ENCODE results near the gene MAGI3. TPM values are rescaled to one million over a fixed set of nuclear protein-coding genes. Genes with fewer than 3 reads are reported as not detected.

MAGI3 gene
- total RNA-seq, 1 donor from 2014 or later, result 70.5 TPM

DNA sequence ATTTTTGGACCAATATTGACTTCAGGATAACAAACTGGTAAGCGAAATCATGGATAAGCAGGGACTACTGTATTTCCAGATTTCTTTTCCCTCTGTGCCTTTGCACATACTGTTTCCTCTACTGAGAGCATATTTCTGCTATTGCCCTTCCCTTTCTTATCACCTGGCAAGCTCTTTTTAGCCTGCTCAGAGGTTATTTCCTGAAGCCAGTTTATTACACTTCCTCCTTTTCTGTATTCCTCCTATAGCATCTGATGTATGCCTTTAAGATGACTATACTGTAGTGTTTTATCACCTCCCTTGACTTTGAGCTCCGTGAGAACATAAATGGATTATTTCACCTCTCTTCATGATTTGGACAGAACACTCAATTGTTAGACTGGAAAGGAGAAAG is 49.0 kb downstream of the MAGI3 start:
- Histone ChIP-seq H3K27ac (no peak overlapping the region), H3K9me3 (no peaks in the 10 kb centered on the region)
- no peak for DNase-seq

GRCh38 chr1:113442131-113442530 is 51.8 kb downstream of the MAGI3 start:
- TF ChIP-seq, protein P1, sequence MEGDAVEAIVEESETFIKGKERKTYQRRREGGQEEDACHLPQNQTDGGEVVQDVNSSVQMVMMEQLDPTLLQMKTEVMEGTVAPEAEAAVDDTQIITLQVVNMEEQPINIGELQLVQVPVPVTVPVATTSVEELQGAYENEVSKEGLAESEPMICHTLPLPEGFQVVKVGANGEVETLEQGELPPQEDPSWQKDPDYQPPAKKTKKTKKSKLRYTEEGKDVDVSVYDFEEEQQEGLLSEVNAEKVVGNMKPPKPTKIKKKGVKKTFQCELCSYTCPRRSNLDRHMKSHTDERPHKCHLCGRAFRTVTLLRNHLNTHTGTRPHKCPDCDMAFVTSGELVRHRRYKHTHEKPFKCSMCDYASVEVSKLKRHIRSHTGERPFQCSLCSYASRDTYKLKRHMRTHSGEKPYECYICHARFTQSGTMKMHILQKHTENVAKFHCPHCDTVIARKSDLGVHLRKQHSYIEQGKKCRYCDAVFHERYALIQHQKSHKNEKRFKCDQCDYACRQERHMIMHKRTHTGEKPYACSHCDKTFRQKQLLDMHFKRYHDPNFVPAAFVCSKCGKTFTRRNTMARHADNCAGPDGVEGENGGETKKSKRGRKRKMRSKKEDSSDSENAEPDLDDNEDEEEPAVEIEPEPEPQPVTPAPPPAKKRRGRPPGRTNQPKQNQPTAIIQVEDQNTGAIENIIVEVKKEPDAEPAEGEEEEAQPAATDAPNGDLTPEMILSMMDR (IDR thresholded peaks at IDR 0.05), result no peak
- Histone ChIP-seq H3K4me3 (no peak overlapping the region), H3K36me3 (no peaks in the 10 kb centered on the region), H3K4me1 (no peaks in the 10 kb centered on the region), H3K9me3 (no peaks in the 10 kb centered on the region), H3K27ac (no peak overlapping the region), H3K27me3 (no peaks in the 10 kb centered on the region)
- no peak for ATAC-seq
- intact Hi-C loops (cut with DNase I), result no loop called here
- DNase-seq, result no peak

More for the DNA sequence above, 49.0 kb downstream of the MAGI3 start:
- H3K4me1 ChIP-seq, result no peaks in the 10 kb centered on the region
- no peak for ATAC-seq
- TF ChIP-seq, protein P1 (IDR thresholded peaks at IDR 0.05), result no peak
- H3K4me3 ChIP-seq, result no peak overlapping the region
- no peaks in the 10 kb centered on the region for H3K36me3 ChIP-seq
- intact Hi-C loops (cut with DNase I), result no loop called here
- no peaks in the 10 kb centered on the region for H3K27me3 ChIP-seq

DNA sequence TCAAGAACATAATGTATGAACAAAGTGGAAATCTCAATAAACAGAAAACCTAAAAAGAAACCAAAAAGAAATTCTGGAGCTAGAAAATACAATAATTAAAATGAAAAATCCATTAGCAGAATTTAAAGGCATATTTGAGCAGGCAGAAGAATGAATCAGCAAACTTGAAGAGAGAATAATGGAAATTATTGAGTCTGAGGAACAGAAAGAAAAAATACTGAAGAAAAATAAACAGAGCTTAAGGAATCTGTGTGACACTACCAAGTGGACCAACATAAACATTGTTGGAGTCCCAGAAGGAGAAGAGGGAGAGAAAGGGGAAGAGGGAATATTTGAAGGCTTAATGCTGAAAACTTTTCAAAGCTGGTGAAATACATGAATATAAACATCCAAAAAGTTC is 54.5 kb downstream of the MAGI3 start:
- H3K27ac ChIP-seq, result no peak overlapping the region
- ATAC-seq (no peak), DNase-seq (no peak)
- no peaks in the 10 kb centered on the region for H3K27me3 ChIP-seq
- TF ChIP-seq, protein P1 (IDR thresholded peaks at IDR 0.05), result no peak
- intact Hi-C loops (cut with DNase I), result no loop called here
- H3K9me3 ChIP-seq, result no peaks in the 10 kb centered on the region
- no peaks in the 10 kb centered on the region for H3K36me3 ChIP-seq
- no peaks in the 10 kb centered on the region for H3K4me1 ChIP-seq
- H3K4me3 ChIP-seq, result no peak overlapping the region

DNA sequence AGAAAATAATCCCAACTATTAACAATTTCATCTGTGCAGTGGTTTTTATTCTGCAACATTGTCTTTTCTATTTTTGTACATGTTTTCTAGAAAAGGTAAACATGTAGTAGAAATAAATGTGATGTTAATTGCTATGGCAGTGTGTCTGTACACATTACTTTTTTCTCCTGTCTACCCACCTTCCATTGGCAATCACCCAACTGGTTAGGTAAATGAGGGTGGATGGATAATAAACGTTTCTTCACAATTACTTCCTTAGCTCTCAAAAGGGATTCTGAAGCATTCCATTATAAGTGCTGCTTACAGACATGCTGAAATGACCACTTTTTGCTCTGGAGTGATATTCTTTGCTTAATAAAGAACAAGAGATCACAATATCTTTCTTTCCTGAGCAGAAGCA is 61.4 kb downstream of the MAGI3 start:
- Histone ChIP-seq H3K9me3 (no peaks in the 10 kb centered on the region), H3K4me3 (no peak overlapping the region), H3K27ac (no peak overlapping the region), H3K4me1 (no peaks in the 10 kb centered on the region), H3K36me3 (no peaks in the 10 kb centered on the region), H3K27me3 (no peaks in the 10 kb centered on the region)
- TF ChIP-seq, protein P1 (IDR thresholded peaks at IDR 0.05), result no peak
- ATAC-seq (no peak), DNase-seq (no peak)
- intact Hi-C loops (cut with DNase I), result no loop called here

DNA sequence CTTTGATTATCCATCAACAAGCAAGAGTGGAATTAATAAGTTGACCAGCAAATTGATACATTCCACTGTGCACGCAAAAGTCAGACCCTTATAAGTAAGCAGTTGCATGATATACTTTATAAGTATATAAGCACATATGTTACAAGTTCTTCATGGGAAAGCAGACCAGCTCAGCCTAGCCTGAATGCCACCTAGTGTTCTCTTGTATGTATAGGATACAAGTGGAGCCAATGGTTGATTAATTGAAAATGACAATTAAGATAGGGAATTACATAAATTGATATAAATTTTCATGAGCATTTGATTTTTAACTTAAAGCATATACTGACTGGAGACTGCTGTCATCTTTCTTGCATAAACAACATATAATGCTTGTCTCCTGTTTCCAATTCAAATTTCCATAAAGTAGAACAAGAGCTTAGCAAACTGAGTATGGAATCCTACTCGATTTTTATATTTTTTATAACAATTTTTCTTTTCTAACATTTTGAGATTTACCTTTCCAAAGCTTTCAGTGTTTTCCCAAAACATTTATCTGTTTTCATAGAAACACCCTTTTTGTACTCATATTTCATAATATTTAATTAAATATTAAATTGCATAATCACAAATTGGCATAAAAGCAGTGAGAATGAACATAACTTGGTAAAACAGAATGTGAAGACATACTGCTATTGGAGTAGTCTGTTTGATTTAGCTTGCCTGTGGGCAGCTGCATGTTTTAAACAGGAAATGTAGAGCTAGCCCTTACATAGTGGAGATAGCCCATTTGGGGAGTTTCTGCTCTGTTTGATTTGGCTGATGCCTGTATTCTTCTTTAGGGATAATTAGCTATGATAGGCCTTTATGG is 62.8 kb downstream of the MAGI3 start:
- intact Hi-C loops (cut with DNase I), result no loop called here
- Histone ChIP-seq H3K4me3 (no peak overlapping the region), H3K27me3 (no peaks in the 10 kb centered on the region), H3K36me3 (no peaks in the 10 kb centered on the region), H3K27ac (no peak overlapping the region), H3K9me3 (no peaks in the 10 kb centered on the region), H3K4me1 (no peaks in the 10 kb centered on the region)
- no peak for DNase-seq
- peak; percentile 70 for ATAC-seq
- TF ChIP-seq, protein P1 (IDR thresholded peaks at IDR 0.05), result peak; percentile 42
